ENCODE data around the gene DYSF. TPM values are rescaled to one million over a fixed set of nuclear protein-coding genes. Genes with fewer than 3 reads are reported as not detected.
"Not testable (repeated sequence)": the region's sequence is repeated elsewhere in the genome, so short reads cannot be mapped to it uniquely, and the experiment has no call there.

Gene DYSF
- total RNA-seq, result 0.12 and 0.17 TPM in 2 replicates

DNA sequence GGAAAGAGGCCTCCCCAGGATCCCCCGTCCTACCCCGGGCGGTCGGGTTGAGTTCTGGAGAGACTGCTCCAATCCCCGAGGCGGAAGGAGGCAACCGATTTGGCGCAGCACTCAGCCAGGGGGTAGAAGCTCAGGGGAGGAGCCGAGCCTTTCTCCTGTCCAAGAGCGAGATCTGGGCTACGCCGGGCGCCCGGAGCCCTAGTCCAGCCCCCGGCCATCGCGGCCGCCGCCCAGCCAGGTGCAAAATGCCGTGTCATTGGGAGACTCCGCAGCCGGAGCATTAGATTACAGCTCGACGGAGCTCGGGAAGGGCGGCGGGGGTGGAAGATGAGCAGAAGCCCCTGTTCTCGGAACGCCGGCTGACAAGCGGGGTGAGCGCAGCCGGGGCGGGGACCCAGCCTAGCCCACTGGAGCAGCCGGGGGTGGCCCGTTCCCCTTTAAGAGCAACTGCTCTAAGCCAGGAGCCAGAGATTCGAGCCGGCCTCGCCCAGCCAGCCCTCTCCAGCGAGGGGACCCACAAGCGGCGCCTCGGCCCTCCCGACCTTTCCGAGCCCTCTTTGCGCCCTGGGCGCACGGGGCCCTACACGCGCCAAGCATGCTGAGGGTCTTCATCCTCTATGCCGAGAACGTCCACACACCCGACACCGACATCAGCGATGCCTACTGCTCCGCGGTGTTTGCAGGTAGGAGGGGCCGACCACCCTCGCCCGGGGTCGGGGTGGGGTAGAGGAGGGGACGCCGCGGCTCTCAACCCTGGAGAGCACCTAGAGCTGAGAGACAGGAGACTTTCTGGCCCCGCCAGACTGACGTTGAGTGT lies at the start of gene DYSF:
DYSF (plus strand) TSS at position 158 of the 817 bp plus-strand sequence.
- intact Hi-C loops (cut with micrococcal nuclease), result no loop called here

DNA sequence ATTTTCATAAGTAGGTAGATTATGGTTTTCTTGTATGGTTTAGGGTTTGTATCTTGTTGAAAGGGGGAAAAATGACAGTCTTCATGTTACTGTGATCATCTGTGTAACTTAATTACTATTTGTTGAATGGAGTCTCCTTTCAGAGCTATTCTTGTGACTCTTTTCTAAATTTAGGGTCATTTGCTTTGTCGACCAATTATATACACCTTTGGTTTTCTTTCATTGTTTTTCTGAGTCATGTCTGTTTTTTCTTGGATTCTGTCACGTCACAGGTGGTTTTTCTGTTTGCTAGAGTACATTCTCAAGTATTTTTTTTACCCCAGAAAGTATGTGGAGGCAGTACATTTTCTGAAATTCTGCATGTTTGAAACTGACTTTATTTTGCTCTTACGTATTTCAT lies 43.8 kb upstream of the DYSF start:
- intact Hi-C loops (cut with micrococcal nuclease), result no loop called here

DNA sequence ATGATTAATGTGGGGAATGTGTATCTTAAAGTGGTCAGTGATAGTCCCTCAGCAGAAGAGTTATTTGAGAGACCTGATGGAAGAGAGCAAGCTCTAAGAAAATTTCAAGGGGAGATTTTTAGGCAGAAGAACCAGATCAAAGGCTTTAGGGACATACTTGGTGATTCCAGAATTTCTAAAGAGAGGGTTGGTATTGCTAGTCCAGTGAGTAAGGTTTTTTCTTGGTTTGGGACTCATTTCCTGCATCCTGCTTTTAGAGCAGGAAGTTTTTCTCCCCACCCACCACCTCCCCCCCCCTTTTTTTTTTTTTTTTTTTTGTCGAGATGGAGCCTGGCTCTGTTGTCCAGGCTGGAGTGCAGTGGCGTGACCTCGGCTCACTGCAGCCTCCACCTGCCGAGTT lies 42.7 kb upstream of the DYSF start:
- intact Hi-C loops (cut with micrococcal nuclease), result no loop called here

DNA sequence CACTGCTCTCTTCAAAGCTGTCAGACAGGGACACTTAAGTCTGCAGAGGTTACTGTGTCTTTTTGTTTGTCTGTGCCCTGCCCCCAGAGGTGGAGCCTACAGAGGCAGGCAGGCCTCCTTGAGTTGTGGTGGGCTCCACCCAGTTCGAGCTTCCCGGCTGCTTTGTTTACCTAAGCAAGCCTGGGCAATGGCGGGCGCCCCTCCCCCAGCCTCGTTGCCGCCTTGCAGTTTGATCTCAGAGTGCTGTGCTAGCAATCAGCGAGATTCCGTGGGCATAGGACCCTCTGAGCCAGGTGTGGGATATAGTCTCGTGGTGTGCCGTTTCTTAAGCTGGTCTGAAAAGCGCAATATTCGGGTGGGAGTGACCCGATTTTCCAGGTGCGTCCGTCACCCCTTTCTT lies 36.5 kb upstream of the DYSF start:
- intact Hi-C loops (cut with micrococcal nuclease), result not testable (repeated sequence)

DNA sequence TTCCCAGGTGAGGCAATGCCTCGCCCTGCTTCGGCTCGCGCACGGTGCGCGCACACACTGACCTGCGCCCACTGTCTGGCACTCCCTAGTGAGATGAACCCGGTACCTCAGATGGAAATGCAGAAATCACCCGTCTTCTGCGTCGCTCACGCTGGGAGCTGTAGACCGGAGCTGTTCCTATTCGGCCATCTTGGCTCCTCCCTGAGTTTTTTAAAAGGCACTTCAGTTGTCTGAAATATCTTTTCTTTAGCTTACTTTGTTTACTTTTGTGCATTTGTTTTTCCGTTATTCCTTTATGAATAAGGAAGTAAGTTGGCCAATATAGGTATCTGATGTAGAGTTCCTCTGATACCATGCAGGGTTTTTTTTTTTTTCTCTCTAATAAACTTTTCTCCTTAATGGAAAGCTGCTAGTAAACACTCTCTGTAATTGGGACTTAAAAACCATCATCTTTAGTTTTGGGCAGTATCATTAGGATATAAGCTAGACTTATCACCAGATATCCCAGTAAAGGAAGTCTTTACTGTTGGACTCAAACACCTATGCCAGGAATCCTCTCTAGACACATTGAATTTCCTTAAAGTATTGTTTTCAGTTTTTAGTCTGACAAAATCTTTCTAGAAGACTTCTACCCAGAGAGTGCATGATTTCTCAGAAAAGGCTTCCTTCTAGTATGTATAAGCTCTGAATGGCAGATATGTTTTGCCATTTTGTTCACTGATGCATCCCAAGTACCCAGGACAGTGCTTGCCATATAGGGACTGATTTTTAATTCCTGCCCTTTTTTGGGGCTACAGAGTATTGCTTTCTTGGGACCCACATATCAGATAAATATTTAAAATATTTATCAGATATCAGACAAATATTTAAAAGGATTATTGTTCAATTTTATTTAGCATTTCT lies 35.8 kb upstream of the DYSF start:
- intact Hi-C loops (cut with micrococcal nuclease), result no loop called here

DNA sequence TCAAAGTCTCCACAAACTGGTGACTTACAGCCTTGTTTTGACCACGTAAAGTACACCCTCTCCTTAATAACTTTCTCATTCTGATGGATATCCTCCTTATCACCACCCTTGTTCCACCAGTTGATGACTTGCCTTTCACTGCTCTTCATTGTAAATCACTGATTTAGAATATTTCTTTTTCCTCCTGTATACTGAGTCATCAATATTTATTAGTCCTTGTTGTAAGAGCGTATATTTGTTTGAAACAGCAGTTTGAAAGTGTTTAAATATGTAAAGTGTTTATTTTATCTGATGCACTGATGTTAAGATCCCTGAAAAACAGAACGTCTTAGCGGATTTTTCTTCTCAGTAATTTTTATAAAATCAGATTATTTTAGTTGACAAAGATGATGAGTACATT lies 34.2 kb upstream of the DYSF start:
- intact Hi-C loops (cut with micrococcal nuclease), result no loop called here

DNA sequence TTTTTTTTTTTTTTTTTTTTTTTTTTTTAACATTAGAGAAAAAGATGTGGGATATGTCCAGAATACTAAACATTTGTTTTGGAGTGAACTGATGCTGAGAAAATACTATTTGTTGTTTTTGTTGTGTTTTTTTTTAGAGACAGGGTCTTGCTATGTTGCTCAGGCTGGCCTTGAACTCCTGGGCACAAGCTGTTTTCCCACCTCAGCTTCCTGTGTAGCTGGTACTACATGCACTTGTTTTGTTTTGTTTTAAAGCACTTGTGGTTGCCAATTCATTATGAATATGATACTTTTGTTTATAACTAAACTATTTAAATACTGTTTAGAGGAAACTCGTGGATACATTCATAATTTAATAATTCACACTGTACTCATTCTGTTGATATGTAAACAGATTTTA lies 33.4 kb upstream of the DYSF start:
- intact Hi-C loops (cut with micrococcal nuclease), result no loop called here

DNA sequence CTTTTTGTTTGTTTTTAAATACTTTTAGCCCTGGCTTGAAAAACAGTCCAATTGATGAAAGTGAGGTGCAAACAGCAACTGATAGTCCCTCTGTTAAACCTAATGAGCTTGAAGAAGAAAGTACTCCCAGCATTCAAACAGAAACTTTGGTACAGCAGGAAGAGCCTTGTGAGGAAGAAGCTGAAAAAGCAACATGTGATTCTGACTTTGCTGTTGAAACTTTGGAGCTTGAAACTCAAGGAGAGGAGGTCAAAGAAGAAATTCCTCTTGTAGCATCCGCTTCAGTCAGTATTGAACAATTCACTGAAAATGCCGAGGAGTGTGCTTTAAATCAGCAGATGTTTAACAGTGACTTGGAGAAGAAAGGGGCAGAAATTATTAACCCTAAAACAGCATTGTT lies 30.6 kb upstream of the DYSF start:
- intact Hi-C loops (cut with micrococcal nuclease), result no loop called here

DNA sequence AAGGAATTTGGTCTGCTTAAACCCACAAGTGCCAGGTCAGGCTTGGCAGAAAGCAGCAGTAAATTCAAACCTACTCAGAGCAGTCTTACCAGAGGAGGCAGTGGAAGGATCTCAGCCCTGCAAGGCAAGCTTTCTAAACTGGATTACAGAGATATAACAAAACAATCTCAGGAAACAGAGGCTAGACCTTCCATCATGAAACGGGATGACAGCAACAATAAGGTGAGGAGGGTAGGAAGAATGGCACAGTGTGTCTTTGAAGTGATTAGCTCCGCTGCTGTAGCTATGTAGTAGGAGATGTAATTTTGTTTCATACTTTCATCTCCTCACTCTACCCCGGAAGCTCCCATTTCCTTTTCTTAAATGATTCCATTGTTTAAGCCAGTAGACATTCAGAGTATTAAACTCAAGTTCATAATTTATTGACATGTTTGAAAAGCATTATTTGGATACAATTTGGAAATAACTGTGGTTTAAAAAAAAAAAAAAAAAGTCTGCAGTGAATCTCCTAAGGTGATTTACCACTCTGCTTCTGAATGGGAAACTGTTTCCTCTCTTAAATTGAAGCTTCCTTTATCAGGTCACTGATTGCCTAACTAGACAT lies 29.4 kb upstream of the DYSF start:
- intact Hi-C loops (cut with micrococcal nuclease), result no loop called here

DNA sequence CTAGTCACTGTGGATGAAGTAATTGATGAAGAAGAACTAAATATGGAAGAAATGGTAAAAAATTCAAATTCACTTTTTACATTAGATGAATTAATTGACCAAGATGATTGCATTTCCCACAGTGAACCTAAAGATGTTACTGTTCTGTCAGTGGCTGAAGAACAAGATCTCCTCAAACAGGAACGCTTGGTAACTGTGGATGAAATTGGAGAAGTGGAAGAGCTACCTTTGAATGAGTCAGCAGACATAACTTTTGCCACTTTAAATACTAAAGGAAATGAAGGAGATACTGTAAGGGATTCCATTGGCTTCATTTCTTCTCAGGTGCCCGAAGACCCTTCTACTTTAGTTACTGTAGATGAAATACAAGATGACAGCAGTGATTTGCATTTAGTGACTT lies 26.6 kb upstream of the DYSF start:
- intact Hi-C loops (cut with micrococcal nuclease), result no loop called here

DNA sequence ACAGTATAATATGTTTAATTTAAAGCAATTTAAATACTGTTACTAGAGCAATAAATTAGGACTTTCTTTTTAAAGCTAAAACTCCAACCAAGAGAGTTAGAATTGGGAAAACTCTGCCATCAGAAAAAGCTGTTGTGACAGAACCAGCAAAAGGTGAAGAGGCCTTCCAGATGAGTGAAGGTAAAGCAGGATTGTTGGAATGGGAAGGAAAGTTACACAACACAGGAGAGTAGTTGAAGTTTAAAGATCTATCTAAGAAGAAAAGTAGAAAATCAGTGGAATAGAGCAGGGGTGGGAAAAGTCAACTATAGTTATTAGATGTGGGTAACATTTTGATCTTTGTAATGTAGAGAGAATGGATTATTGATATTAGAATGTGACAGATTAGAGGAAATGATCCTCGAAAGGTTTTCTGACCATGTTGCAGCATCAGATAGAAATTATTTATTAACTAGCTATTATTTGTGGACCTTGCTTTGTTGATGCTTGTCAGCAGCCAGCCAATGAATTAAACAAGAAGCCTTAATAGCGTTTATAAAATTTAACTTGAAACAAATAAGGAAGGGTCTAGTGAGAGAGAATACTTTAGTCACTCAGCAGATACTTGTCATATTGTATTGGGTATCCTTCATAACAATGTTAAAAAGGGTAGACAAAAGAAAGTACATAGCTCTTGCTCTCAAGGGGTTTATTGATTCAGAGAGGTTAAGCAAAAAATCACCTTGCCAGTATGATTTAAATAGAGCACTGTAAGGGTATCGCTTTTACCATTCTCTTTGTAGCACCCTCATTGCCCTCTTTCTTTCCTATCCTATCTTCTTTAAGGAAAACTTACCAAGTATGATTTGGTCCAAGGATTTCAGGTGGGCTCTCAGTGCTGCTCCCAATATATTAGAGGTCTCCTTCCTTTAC lies 24.6 kb upstream of the DYSF start:
- intact Hi-C loops (cut with micrococcal nuclease), result no loop called here

DNA sequence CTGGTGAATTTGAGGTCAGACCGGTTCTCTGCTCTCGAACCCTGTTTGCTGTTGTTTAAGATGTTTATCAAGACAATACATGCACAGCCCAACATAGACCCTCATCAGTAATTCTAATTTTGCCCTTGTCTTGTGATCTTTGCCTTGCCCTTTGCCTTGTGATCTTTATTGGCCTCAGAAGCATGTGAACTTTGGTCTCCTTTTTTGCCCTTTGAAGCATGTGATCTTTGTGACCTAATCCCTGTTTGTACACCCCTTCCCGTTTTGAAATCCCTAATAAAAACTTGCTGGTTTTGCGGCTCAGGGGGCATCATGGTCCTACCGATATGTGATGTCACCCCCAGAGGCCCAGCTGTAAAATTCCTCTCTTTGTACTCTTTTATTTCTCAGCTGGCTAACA lies 8.2 kb upstream of the DYSF start:
- intact Hi-C loops (cut with micrococcal nuclease), result not testable (repeated sequence)

DNA sequence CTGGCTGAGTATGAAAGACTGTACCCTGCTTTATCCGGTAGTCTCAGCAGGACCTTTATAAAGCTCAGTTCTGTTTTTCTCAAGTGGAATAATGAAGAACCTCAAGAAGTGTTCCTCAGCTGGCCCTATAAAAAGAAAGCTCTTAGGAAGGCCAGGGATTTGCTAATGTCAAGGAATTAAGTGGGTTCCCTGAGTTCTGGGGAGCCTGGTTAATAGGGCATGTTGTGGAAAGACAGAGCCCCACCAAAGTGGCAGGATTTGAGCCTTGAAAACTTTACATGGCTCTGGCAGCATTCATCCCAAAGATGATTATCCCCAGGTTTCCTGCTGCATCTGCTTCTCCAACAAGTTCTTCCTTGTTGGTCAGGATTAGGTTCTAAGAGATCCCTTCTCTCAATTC lies 6.9 kb upstream of the DYSF start:
- intact Hi-C loops (cut with micrococcal nuclease), result no loop called here

DNA sequence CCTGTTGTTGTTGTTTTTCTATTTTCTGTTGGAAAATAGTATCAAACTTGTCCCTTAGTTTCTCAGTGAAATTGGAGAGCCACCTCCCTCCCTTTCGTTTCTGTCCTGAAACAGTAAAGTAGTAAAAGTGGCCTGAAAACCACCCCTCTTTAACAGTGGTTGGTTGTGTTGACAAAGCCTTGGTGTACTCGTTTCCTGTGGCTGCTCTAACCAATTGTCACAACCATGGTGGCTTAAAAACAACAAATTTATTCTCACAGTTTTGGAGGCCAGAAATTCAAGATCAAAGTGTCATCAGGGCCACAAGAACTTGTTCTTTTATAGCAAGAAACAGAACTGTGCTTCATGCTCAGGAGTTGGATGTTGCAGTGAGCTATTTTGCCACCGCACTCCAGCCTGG lies 4.0 kb upstream of the DYSF start:
- intact Hi-C loops (cut with micrococcal nuclease), result no loop called here

DNA sequence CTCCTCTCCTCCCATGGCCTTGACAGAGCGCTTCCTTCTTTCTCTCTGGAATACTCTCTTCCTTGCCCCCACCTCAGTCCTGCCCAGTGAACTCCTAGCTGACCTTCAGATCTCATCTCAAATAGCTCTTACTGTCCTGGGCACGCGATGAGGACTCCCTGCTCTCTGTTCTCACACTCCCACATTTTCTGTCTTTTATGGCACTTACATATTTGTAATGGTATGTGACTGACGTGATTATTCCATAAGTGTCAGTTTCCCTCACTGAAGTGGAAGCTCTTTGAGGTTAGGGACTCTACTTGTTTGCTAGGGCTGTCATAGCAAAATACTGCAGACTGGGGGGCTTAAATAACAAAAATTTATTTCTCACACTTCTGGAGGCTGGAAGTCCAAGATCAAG lies 1.7 kb upstream of the DYSF start:
- intact Hi-C loops (cut with micrococcal nuclease), result no loop called here

DNA sequence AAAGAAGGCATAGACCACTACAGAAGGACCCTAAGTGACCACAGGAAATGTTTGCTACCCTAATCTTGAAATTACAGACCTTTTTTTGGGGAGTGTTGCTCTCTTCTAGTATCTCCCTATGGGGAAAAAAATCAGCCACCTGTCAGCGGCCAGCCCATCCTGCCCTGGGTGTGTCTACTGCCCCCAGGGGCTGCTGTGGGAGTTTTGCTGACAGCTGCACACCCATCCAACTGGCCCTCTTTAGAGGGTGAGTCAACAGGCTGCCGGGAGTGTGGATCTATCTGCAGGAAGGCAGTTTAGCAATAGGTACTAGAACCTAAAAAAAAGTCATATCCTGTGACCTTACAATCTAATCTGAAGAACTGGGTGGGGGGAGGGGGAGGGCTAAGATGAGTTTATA lies 796 bp upstream of the DYSF start:
- intact Hi-C loops (cut with micrococcal nuclease), result no loop called here

DNA sequence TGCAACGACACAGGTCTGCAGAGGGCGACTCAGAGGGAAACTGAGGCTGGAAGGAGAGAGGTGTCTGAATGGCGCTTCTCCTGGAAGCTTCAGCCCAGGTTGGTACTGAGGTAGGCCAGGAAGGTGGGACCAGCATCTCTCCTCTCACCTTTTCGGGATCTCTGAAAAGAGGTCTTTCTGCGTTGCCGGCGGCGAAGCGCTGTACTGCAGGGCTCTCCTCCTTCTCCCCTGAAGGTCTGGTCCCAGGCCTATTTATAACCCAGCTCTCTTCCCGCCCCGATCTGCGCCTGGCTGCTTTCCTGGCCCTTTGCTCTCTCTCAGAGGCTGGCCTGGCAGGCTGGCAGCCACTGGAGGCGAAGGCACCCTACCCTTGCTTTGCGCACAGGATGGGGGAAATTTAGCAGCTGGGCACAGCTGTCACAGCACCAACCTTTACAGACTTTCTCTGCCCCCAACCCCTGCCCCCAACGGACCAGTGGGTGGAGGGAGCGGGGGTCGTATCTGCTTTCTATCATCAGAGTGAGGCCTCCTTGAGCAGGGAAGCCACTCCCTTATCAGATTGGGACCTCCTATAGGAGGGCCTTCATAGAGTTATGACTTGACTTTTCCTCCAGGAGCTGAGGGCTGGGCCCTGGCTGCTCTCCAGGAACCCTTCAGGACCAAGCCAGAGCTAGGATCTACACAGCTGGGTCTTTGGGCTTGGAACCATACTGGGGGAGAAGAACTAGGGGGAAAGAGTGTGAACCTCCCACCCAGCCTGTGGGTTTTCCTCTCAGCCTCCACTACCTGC lies 1.1 kb downstream of the DYSF start:
- intact Hi-C loops (cut with micrococcal nuclease), result no loop called here

DNA sequence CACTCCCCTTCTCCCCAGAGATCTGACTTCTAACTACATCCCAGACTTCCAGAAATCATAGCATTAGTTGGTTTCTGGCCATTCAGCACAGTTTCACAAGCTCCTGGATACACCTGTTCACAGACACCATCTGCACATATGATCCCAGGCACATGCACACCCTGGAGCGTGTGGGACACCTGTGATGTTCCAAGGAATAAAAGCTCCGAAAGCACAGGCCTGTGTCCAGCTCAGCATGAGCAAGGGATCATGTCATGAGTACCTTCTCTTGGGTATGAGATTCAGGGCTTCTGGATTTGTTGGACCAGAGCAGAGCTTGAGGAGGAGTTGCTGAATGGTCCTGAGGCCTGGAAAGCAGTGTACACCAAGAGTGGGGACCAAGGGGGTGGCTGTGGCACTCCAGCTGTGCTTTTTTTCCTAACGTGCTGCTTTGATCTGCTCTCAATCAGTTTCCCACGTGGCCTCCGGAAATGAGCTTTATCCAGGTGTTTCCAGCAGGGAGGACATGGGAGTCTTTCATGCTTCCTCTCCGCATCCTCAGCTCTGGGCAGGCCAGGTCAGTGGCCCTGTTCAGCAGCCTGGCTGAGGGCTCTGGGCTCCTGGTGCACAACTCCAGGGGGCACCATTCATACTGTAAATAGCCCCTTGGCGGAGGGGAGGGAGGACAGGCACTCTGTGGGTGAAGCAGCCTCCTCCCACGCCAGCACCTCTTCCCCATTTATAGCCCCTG lies 1.8 kb downstream of the DYSF start:
- intact Hi-C loops (cut with micrococcal nuclease), result no loop called here

DNA sequence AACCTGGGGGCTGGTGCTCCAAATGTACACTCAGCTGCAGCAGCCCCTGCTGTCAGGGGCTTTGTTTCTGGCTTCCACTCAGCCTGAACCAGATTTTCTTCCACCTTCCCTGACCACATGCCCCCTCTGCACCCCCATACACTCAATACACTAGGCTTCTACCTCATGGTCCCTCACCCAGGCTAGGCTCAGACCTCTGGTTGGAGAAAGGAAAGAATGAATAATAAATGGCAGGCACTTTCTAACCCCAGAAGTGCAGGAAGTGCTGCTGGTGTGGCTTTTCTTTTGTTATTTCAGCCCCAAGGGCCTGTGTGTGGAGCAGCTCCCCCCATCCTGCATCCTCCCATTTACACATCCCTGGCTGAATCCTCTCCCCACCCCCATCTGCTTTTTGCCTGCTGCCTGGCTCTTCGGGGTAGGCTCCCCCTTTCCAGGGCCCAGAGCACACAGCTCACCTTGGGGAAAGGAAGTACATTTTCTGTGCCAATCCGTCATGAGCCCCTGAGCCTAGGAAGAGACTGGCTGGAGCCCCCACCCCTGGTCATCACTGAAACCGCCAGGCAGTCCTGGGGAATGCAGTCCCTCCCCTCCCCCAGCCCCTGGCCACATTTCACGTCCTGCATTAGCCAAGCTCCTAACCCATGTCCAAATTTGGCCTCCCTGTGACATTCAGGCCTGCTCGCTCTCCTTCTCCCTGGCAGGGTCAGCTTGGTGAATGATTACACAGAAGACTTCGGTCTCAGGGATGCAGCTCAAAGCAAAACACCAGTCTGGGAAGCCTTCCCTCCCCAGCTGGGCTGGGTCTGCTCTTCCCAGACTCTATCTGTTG lies 2.6 kb downstream of the DYSF start:
- intact Hi-C loops (cut with micrococcal nuclease), result no loop called here

Measured in T-helper 1 cell treated with Interleukin-12 subunit alpha and Interleukin-12 subunit beta and Interleukin-4 antibody, amounts not matched to agents 30 ng/mL and 1 ng/mL, for 36 hours (primary cell).